GM12892 (cell line): Measurements from ENCODE around the gene MYOM1.

Source experiments
- POLR2A ChIP-seq: IDR thresholded peaks from 2 replicates; pipeline ENCODE4 v1.6.1; 2011; ENCODE audit warnings: low read depth, low read length, control low read depth
- POLR2AphosphoS5 ChIP-seq: IDR thresholded peaks from 2 replicates; pipeline ENCODE4 v1.6.1; 2011; ENCODE audit warnings: low read depth, low read length, control low read depth
- TAF1 ChIP-seq: IDR thresholded peaks from 2 replicates; pipeline ENCODE4 v1.6.1; 2011; ENCODE audit warnings: low read depth, mild to moderate bottlenecking, control low read depth, low read length, borderline replicate concordance

DNA sequence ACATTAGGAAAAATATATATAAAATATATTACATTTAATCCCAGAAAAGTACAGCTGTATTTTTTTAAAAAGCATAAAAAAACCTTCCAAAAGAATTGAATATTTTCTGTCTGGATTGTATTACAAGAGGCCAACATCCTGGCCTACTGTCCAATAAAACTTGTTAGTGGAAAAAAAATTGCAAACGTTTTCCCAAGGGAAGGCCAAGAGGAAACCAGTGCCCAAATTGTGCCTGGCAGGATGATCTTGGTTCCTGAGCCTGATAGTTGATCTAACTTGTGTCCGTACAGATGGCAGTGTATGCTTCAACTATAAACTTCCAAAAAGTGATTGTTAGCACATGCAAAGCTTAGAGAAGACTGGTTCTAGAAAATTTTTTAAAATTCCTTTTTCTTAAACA is 116.2 kb downstream of the MYOM1 start:
- TF ChIP-seq POLR2AphosphoS5 (no peak), POLR2A (no peak), TAF1 (no peak)
